GM19023 (cell line): ENCODE data around the gene IWS1.

Experiments used
- ATAC-seq: cut with Tn5 transposase; IDR thresholded peaks from one replicate; pipeline ENCODE4 v1.9.1; 2021; ENCODE audit warnings: mild to moderate bottlenecking, moderate library complexity; ENCODE audit not compliant: unreplicated experiment

The IWS1 gene

GRCh38 chr2:127506510-127506909 is 19.8 kb downstream of the IWS1 start:
- no peak for ATAC-seq

GRCh38 chr2:127504552-127505430 is 21.5 kb downstream of the IWS1 start:
- no peak for ATAC-seq

- no peak for ATAC-seq
Observed at GRCh38 chr2:127503491-127503890, 22.8 kb downstream of the IWS1 start.

GRCh38 chr2:127498386-127498785 is 27.9 kb downstream of the IWS1 start:
- no peak for ATAC-seq

GRCh38 chr2:127490283-127490682 is 36.0 kb downstream of the IWS1 start:
- ATAC-seq, result no peak

GRCh38 chr2:127486247-127487058 is 39.8 kb downstream of the IWS1 start:
- no peak for ATAC-seq

GRCh38 chr2:127485694-127486071 is 40.6 kb downstream of the IWS1 start:
- no peak for ATAC-seq

GRCh38 chr2:127485051-127485693 is 41.1 kb downstream of the IWS1 start:
- ATAC-seq, result no peak

- ATAC-seq, result no peak
Observed at GRCh38 chr2:127482031-127482430, 44.3 kb downstream of the IWS1 start.

GRCh38 chr2:127479866-127480743 is 46.2 kb downstream of the IWS1 start:
- ATAC-seq, result no peak

- ATAC-seq, result no peak
Observed at GRCh38 chr2:127479219-127479825, 47.0 kb downstream of the IWS1 start.

GRCh38 chr2:127475788-127476187 is 50.5 kb downstream of the IWS1 start:
- no peak for ATAC-seq

GRCh38 chr2:127472268-127472667 is 54.0 kb downstream of the IWS1 start:
- ATAC-seq, result no peak

- ATAC-seq, result no peak
Observed at GRCh38 chr2:127471286-127471988, 54.9 kb downstream of the IWS1 start.

GRCh38 chr2:127469974-127470373 is 56.3 kb downstream of the IWS1 start:
- no peak for ATAC-seq

GRCh38 chr2:127469051-127469450 is 57.2 kb downstream of the IWS1 start:
- ATAC-seq, result no peak

GRCh38 chr2:127465258-127465657 is 61.0 kb downstream of the IWS1 start:
- ATAC-seq, result no peak

GRCh38 chr2:127464470-127465257 is 61.6 kb downstream of the IWS1 start:
- ATAC-seq, result no peak
